HPDE6-E6E7 (cell line): ENCODE data around the gene CDC34.

Experiments used
- DNase-seq: peaks from one replicate; pipeline ENCODE4 v3.0.0; 2011; ENCODE audit warnings: missing footprints; ENCODE audit errors: extremely low spot score

Gene CDC34

DNA sequence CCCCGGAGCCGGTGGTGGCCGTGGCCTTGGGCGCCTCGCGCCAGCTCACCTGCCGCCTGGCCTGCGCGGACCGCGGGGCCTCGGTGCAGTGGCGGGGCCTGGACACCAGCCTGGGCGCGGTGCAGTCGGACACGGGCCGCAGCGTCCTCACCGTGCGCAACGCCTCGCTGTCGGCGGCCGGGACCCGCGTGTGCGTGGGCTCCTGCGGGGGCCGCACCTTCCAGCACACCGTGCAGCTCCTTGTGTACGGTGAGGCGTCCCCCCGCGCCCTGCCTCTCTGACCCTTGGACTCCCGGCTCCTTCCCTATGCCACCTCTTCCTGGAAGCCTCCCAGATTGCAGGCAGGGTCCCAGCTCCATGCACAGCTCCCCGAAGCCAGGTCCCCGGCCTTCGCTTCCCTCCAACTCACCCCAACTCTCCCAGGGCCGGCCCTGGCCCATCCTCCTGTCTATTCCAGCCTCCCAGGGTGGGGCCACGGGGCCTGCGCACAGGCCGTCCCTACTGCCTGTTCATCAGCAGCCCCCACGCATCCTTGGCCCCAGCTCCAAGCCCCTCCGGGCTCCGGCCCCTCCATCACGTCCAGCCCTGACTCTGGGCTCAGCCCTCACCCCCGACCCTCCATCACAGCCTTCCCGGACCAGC, 33.6 kb upstream of the CDC34 start:
- no peak for DNase-seq

DNA sequence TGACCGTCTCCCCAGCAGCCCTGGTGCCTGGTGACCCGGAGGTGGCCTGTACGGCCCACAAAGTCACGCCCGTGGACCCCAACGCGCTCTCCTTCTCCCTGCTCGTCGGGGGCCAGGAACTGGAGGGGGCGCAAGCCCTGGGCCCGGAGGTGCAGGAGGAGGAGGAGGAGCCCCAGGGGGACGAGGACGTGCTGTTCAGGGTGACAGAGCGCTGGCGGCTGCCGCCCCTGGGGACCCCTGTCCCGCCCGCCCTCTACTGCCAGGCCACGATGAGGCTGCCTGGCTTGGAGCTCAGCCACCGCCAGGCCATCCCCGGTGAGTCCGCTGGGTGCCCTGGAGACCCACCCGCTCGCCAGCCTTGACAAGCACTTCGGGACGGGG, 33.1 kb upstream of the CDC34 start:
- DNase-seq = no peak

DNA sequence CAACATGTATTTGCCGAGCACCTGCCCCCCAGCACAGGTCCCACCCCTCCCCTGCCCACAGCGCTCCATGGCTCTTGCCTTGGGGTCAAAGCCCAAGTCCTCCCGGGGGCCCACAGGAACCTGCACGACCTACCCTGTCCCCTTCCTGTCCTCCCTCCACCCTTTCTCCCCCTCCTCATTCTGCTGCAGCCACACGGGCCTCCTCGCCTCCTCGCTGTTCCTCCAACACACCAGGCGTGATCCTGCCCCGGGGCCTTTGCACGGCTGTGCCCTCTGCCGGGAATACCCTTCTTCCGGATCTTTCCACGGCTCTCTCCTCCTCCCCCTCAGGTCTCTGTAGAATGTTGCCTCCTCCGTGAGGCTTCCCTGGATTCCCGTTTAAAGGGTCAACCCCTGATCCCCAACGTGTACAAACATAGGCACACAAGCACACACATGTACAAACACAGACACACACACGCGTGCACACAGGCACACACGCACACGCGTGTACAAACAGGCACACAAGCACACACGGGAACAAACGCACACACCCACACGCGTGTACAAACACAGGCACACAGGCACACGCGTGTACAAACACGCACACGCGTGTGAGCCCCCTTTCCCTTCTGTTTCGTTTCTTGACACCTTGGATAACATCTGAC, 32.5 kb upstream of the CDC34 start:
- DNase-seq = no peak

- no peak for DNase-seq
Measured at GRCh38 chr19:501646-502045, 29.9 kb upstream of the CDC34 start.

- DNase-seq = no peak
Measured at GRCh38 chr19:504616-505015, 26.9 kb upstream of the CDC34 start.

- peak; percentile 99 for DNase-seq
Measured at GRCh38 chr19:506404-507285, 24.9 kb upstream of the CDC34 start.

DNA sequence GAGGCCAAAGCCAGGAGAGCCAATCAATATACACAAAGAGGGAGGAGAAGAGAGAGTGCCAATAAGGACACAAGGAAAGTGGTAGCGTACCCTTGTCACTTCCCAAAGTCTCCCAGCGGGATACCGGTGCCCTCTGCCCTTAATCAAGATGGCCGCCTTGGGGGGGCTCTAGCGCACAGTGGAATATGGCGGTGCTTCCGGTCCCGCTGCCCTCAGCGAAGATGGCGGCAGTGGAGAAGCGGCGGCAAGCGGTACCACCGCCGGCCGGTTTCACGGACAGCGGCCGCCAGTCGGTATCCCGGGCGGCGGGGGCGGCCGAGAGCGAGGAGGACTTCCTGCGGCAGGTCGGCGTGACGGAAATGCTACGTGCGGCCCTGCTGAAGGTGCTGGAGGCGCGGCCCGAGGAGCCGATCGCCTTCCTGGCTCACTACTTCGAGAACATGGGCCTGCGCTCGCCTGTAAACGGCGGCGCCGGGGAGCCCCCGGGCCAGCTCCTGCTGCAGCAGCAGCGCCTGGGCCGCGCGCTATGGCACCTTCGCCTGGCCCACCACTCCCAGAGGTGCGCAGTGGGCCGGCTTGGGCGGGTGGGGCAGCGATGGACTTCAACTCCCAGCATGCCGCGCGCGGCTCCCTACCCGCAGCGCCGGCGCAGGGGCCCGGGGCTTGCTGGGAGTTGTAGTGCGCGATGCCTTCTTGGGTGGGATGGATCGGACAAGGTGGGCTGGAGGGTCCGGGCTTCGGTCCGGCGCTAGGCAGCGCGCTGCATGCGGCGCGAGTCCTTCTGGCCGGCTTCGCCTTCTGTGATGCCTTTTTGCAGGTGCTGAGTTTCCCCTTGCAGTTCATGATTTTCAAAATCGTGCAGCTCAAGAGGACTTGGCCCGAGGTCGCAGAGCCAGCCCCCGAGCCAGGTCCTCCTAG, 24.0 kb upstream of the CDC34 start, which contains the start of gene TPGS1:
TSS of gene TPGS1 (plus strand) at position 212 of the 918 bp plus-strand sequence. CDS start at position 222, 10 bp downstream.
- no peak for DNase-seq

DNA sequence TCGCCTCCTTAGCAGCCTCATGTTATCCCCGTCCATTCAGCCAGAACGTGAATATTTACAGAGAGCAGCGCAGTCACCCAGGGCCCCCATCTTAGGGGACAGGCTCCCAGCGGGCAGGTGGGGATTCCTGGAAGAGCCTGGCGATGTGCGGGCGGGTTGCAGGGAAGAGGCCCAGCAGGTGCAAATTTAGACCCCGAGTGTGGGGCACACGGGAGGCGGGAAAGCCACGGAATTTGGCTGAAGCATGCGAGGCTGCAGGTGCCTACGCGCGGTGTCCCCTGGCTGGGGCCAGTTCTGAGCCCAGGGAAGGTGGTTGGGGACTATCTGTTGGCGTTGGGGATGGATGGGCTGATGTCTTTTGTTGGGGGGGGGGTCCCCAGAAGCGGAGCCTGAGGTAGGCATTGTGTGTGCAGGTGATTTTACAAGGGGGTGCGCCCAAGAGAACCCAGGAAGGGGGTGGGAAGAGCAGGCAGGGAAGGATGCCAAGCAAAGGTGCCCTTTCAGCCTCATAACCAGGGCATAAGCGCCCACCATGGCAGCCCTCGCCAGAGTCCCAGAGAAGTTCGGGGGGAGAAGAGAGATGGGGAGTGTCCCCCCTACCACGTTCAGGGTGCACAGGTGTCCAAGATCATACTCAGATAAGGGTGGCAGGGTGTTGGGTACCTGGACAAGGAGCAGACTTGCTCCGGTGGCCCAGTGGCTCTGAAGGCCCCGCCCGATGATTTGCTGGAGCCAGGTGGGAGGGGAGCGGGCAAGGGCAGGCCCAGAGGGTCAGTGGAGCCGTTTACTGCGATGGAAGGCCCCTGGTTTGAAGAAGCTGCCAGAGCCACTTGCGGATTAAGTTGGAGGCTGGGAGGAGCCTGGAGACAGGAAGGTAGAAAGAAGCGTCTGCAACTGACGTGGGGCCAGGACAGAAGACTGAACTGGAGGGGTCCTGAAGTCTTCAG, 23.1 kb upstream of the CDC34 start:
- no peak for DNase-seq

DNA sequence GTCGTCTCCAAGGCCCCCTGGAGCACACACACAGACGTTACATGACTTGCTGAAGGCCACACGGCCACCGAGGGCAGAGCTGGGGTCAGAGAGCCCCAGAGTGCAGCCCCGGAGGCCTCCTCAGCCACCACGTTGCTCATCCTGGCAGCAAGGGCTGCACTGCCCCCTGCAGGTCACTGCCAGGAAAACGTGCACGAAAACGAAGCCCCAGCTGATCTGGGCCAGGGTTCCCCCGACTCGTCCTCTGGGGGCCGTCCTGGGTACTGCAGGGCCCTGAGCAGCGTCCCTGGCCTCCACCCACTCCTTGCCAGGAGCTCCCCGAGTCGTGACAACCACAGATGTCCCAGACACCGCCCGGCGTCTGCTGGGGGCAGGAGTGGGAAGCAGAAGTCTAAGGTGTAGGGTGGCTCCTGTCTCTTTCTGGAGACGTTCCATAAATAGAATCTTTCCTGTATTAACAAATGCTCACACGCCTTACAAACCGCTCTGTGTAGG, 20.9 kb upstream of the CDC34 start:
- no peak for DNase-seq

- no peak for DNase-seq
Measured at GRCh38 chr19:511101-511851, 20.3 kb upstream of the CDC34 start.

GRCh38 chr19:512547-513365, 18.8 kb upstream of the CDC34 start:
- no peak for DNase-seq

GRCh38 chr19:513368-514165, 18.0 kb upstream of the CDC34 start:
- no peak for DNase-seq

DNA sequence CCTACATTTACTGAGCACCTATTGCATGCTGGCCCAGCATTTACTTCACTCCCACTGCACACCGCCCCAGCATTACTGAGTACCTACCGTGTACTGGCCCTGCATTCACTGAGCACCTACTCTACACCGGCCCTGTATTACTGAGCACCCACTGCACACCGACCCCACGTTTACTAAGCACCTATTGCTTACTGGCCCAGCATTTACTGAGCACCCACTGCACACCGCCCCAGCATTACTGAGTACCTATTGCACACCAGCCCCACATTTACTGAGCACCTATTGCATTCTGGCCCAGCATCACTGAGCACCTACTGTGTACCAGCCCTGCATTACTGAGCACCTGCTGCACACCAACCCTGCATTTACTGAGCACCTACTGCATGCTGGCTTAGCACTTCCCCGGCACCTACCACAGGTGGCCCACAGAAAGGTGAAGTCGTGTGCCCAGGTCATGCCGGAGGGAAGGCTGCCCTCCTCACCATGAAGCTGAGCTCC, 17.3 kb upstream of the CDC34 start:
- no peak for DNase-seq

GRCh38 chr19:517721-518597, 13.6 kb upstream of the CDC34 start:
- DNase-seq = no peak

GRCh38 chr19:518598-519231, 12.8 kb upstream of the CDC34 start:
- no peak for DNase-seq

GRCh38 chr19:519449-519865, 12.1 kb upstream of the CDC34 start:
- no peak for DNase-seq
